ENCODE data around the gene TRIM34. TPM values are rescaled to one million over a fixed set of nuclear protein-coding genes. Genes with fewer than 3 reads are reported as not detected.

Gene TRIM34
- total and polyA plus RNA-seq, 2 of the 8 experiments (the other 6 are each of a cell fraction or from before 2014, with no cell fraction given), result 0.76 to 5.8 TPM

GRCh38 chr11:5639953-5640352 is 15.2 kb downstream of the TRIM34 start:
- Histone ChIP-seq H4K91ac (replicated peaks; ENCODE audit: insufficient read length, low read length) (no peak overlapping the region), H2BK20ac (ENCODE audit: low read length) (no peak overlapping the region), H3K4ac (replicated peaks; ENCODE audit: insufficient read length, low read depth, low read length) (no peak overlapping the region), H2BK120ac (replicated peaks; ENCODE audit: low read depth, low read length) (no peak overlapping the region), H3K36me3 (ENCODE audit: control insufficient read depth in 2 of 4, insufficient read depth in 4 of 4, low read length in 3 of 4) (no peaks in the 10 kb centered on the region), H3K9me3 (ENCODE audit: insufficient read depth in 2 of 2, low read depth in 1 of 2, low read length in 1 of 2) (no peaks in the 10 kb centered on the region), H2AK5ac (ENCODE audit: low read depth, low read length) (no peak overlapping the region), H3K23me2 (ENCODE audit: low read depth, low read length) (no peaks in the 10 kb centered on the region), H3K4me2 (ENCODE audit: insufficient read depth in 1 of 2, low read depth in 2 of 2, low read length in 2 of 2) (no peak overlapping the region), H2BK15ac (ENCODE audit: low read length) (no peak overlapping the region), H2BK5ac (ENCODE audit: low read depth, low read length) (no peak overlapping the region), H2AFZ (ENCODE audit: low read length) (no peak overlapping the region), H2BK12ac (ENCODE audit: low read depth, low read length) (no peak overlapping the region), H3K23ac (ENCODE audit: insufficient read length) (no peak overlapping the region), H3K27ac (ENCODE audit: low read depth, low read length) (no peak overlapping the region), H3K18ac (ENCODE audit: extremely low read depth, low read length) (no peak overlapping the region), H3K79me2 (ENCODE audit: control insufficient read depth in 1 of 2, insufficient read depth in 2 of 2, low read length in 2 of 2) (no peaks in the 10 kb centered on the region), H4K8ac (ENCODE audit: extremely low read depth, insufficient read depth, low read length) (no peak overlapping the region), H3K27me3 (replicated peaks in 1 of 4; ENCODE audit: control insufficient read depth in 3 of 4, extremely low read depth in 1 of 4, insufficient read depth in 3 of 4, low read length in 3 of 4) (no peaks in the 10 kb centered on the region), H4K5ac (ENCODE audit: insufficient read length, low read depth, low read length) (no peak overlapping the region), H3K4me1 (replicated peaks in 1 of 4; ENCODE audit: control insufficient read depth in 3 of 4, insufficient read depth in 4 of 4, low read length in 3 of 4) (no peaks in the 10 kb centered on the region), H3K79me1 (ENCODE audit: low read depth, low read length) (no peaks in the 10 kb centered on the region), H3K4me3 (ENCODE audit: extremely low read depth in 1 of 4, insufficient read depth in 2 of 4, low read depth in 3 of 4, low read length in 4 of 4) (no peak overlapping the region), H3K9ac (replicated peaks in 1 of 4; ENCODE audit: extremely low read depth in 1 of 4, low read depth in 3 of 4, low read length in 3 of 4) (no peak overlapping the region), H4K20me1 (replicated peaks in 1 of 2; ENCODE audit: control insufficient read depth in 1 of 2, insufficient read depth in 2 of 2, low read length in 2 of 2) (no peaks in the 10 kb centered on the region), H3K56ac (replicated peaks; ENCODE audit: insufficient read length, low read depth, low read length) (no peak overlapping the region), H3K14ac (ENCODE audit: insufficient read length) (no peak overlapping the region)
- TF ChIP-seq CBX8 (IDR thresholded peaks at IDR 0.05; ENCODE audit: borderline replicate concordance, low read depth, low read length), result no peak
- POLR2A ChIA-PET (ENCODE audit: partially characterized antibody), result no interaction called here
- CTCF ChIA-PET (ENCODE audit: partially characterized antibody), result no interaction called here
- DNase-seq (ENCODE audit: low read depth in 1 of 2, low spot score in 2 of 2) (no peak), FAIRE-seq (no peak)
- 96% methylated on average over 1 of the region's 1 CpG; no CpG with 5 or more reads in 1 of the 2 experiments for WGBS, 2 experiments (ENCODE audit: extremely low coverage in 1 of 2, insufficient coverage in 1 of 2, insufficient read length in 1 of 2, insufficient replicate concordance in 2 of 2, low coverage in 1 of 2, low lambda C conversion rate in 2 of 2, missing lambda C conversion rate in 1 of 2)
